ENCODE data around the gene LYPD5. TPM values are rescaled to one million over a fixed set of nuclear protein-coding genes. Genes with fewer than 3 reads are reported as not detected.

LYPD5 gene
- total RNA-seq (2016; rRNA removed; fragmentation: Illumina TruSeq; extraction: Trizol) (not detected in 2 replicates), polyA plus RNA-seq (2011; rRNA removed) (not detected in 2 replicates), polyA minus RNA-seq (2011; rRNA and poly(A)+ RNA removed; ENCODE audit: low replicate concordance) (0.08 and 1.3 TPM in 2 replicates), Bru-seq, nascent RNA (percentile 5 among the genes with signal in this experiment), BruChase-seq, experiment 1, labeled RNA remaining after a 6-hour chase (percentile 8 among the genes with signal in this experiment), BruChase-seq, experiment 2, labeled RNA remaining after a 2-hour chase (percentile 12 among the genes with signal in this experiment)
- not detected in 2 replicates for total RNA-seq (2016; cell fraction: cytosol; rRNA removed; fragmentation: Illumina TruSeq; extraction: Trizol; ENCODE audit: low read depth)
- total RNA-seq (2016; cell fraction: insoluble cytoplasmic fraction; rRNA removed; fragmentation: Illumina TruSeq; extraction: Trizol) = not detected in 2 replicates
- not detected in 2 replicates for total RNA-seq (2016; cell fraction: membrane; rRNA removed; fragmentation: Illumina TruSeq; extraction: Trizol)
- total RNA-seq (2016; cell fraction: nucleus; rRNA removed; fragmentation: Illumina TruSeq; extraction: Trizol) = not detected in 2 replicates
- not detected in 2 replicates for polyA plus RNA-seq (2011; cell fraction: cytosol; rRNA removed)
- not detected in 2 replicates for polyA plus RNA-seq (2011; cell fraction: nucleus; rRNA removed)
- not detected in 2 replicates for polyA plus RNA-seq (2012)
- not detected in 2 replicates for polyA plus RNA-seq (2016; cell fraction: cytosol; fragmentation: Illumina TruSeq; extraction: Trizol; ENCODE audit: low read depth)
- not detected in 2 replicates for polyA plus RNA-seq (2016; cell fraction: insoluble cytoplasmic fraction; fragmentation: Illumina TruSeq; extraction: Trizol; ENCODE audit: low read depth)
- not detected in 2 replicates for polyA plus RNA-seq (2016; cell fraction: membrane; fragmentation: Illumina TruSeq; extraction: Trizol; ENCODE audit: low read depth)
- polyA plus RNA-seq (2016; cell fraction: nucleus; fragmentation: Illumina TruSeq; extraction: Trizol; ENCODE audit: insufficient read depth, low read depth) = not detected in 2 replicates
- polyA minus RNA-seq (2011; cell fraction: cytosol; rRNA and poly(A)+ RNA removed) = not detected in 2 replicates
- polyA minus RNA-seq (2011; cell fraction: nucleus; rRNA and poly(A)+ RNA removed) = not detected in 2 replicates
- long read RNA-seq, experiment 1 = 0 reads
- long read RNA-seq, experiment 2, partial matches to known transcripts = 0 of 1 reads
- long read RNA-seq, experiment 2, other reads (novel, unspliced or antisense) = 0 of 1 reads

- Histone ChIP-seq H3K79me2 (ENCODE audit: insufficient read depth, low read length) (no peaks in the 10 kb centered on the region), H3K27me3 (ENCODE audit: control insufficient read depth in 1 of 2, insufficient read depth in 2 of 2, low read length in 2 of 2) (peaks cover 0 to 4% of the 10 kb centered on the region in 2 experiments; a peak in 3 of 5 replicates), H3K4me3 (replicated peaks in 1 of 3; ENCODE audit: insufficient read depth in 1 of 3, low read depth in 2 of 3, low read length in 3 of 3) (no peak within 1 kb of the TSS), H3K9ac (ENCODE audit: insufficient read depth, low read depth, low read length) (no peak within 1 kb of the TSS), H3K36me3 (replicated peaks in 1 of 2; ENCODE audit: control insufficient read depth in 1 of 2, insufficient read depth in 2 of 2, low read length in 2 of 2) (no peaks in the 10 kb centered on the region), H3K9me3 (ENCODE audit: low read length) (no peaks in the 10 kb centered on the region), H4K20me1 (ENCODE audit: insufficient read depth, low read length) (no peaks in the 10 kb centered on the region), H3K4me1 (ENCODE audit: insufficient read depth, low read length) (no peaks in the 10 kb centered on the region), H3K27ac (ENCODE audit: extremely low read length, insufficient read depth, low read length) (no peak within 1 kb of the TSS), H3K4me2 (ENCODE audit: low read depth, low read length) (no peak within 1 kb of the TSS), H2AFZ (ENCODE audit: low read length) (no peak within 1 kb of the TSS)
- ChIA-PET POLR2A (no interaction called here), CTCF (ENCODE audit: low intra/inter-chr PET ratio, low total read pairs) (no interaction called here)
- intact Hi-C loops (cut with micrococcal nuclease; ENCODE audit: unreplicated experiment) (no loop called here), in situ Hi-C loops (cut with HindIII; ENCODE audit: extremely low pct_ligation_motif_present, low pct_unique_long_range_greater_than_20kb) (no loop called here)
- no peak for DNase-seq (ENCODE audit: low spot score)
- WGBS (ENCODE audit: low lambda C conversion rate) = 20% methylated on average over 11 of the region's 12 CpGs
- no TSS peak for BruUV-seq (replicated peaks)
- FAIRE-seq = no peak
- no peak for ATAC-seq
- TF ChIP-seq MYC (CRISPR knock-in tag; IDR thresholded peaks at IDR 0.05; ENCODE audit: borderline replicate concordance) (no peak), HNF1B (CRISPR knock-in tag; IDR thresholded peaks at IDR 0.05) (no peak), RARG (CRISPR knock-in tag; IDR thresholded peaks at IDR 0.05; ENCODE audit: low read depth) (no peak), HINFP (CRISPR knock-in tag; IDR thresholded peaks at IDR 0.05; ENCODE audit: low read depth) (no peak), ZNF564 (CRISPR knock-in tag; IDR thresholded peaks at IDR 0.05) (no peak), SMAD9 (CRISPR knock-in tag; IDR thresholded peaks at IDR 0.05) (no peak), MTF1 (CRISPR knock-in tag; IDR thresholded peaks at IDR 0.05) (no peak), ZNF460 (CRISPR knock-in tag; IDR thresholded peaks at IDR 0.05; ENCODE audit: borderline replicate concordance) (no peak), ZMYM2 (CRISPR knock-in tag; IDR thresholded peaks at IDR 0.05) (no peak), MTERF4 (CRISPR knock-in tag; IDR thresholded peaks at IDR 0.05) (no peak), ZBTB7A (CRISPR knock-in tag; IDR thresholded peaks at IDR 0.05) (no peak), HNRNPH1 (optimal IDR thresholded peaks at IDR 0.05; ENCODE audit: low read depth, low read length) (no peak), ARNTL (CRISPR knock-in tag; IDR thresholded peaks at IDR 0.05) (no peak), ZNF260 (CRISPR knock-in tag; IDR thresholded peaks at IDR 0.05; ENCODE audit: borderline replicate concordance, low read depth) (no peak)
These were observed at the start of gene LYPD5 for GRCh38 chr19:43802216-43802951. TSS of gene LYPD5 (minus strand) at chr19:43802447. CDS start at chr19:43802380, 67 bp downstream.

All from HepG2 (cell line).